Gastrocnemius medialis (tissue), 4 donors: ENCODE data around the gene FAM167B. TPM values are rescaled to one million over a fixed set of nuclear protein-coding genes. Genes with fewer than 3 reads are reported as not detected.
A peak's percentile ranks its signal among the peaks of the same experiment; 100 is the strongest.

ENCODE experiments used
- ATAC-seq, 2 donors: fragments of 150-250 bp; one replicate each; pipeline ENCODE4 v1.9.1; 2016
- DNase-seq, 2 donors: peaks; one replicate each; pipeline ENCODE4 v3.0.0-alpha.2; 2019
- H3K27ac ChIP-seq, 4 donors: fragments of 200-600 bp; sonication (generic); 1 replicate in 1 of 4; 2 replicates in 3 of 4; pipeline ENCODE4 v1.5.1; 2016 to 2018; ENCODE audit warnings: mild to moderate bottlenecking in 2 of 4, moderate library complexity in 1 of 4
- H3K27me3 ChIP-seq, 3 donors: fragments of 200-600 bp; sonication (generic) in 2 of 3; 1 replicate in 1 of 3; 2 replicates in 2 of 3; pipeline versions ENCODE4 v1.5.1 to v1.6.0; 2016 to 2019; ENCODE audit warnings: mild to moderate bottlenecking in 1 of 3, moderate library complexity in 1 of 3
- H3K36me3 ChIP-seq, 2 donors: fragments of 200-600 bp; sonication (generic) in 1 of 2; one replicate each; pipeline ENCODE4 v1.5.1; 2017 to 2018
- H3K4me1 ChIP-seq, 2 donors: fragments of 200-600 bp; sonication (generic) in 1 of 2; one replicate each; pipeline ENCODE4 v1.5.1; 2016 to 2017; ENCODE audit warnings: mild to moderate bottlenecking in 2 of 2
- H3K4me3 ChIP-seq, 4 donors: fragments of 200-600 bp; sonication (generic) in 3 of 4; 1 replicate in 1 of 4; 2 replicates in 3 of 4; pipeline ENCODE4 v1.5.1; 2016 to 2019; ENCODE audit warnings: mild to moderate bottlenecking in 2 of 4
- H3K9me3 ChIP-seq, 3 donors: fragments of 200-600 bp; sonication (generic) in 2 of 3; 1 replicate in 1 of 3; 2 replicates in 2 of 3; pipeline ENCODE4 v1.5.1; 2016 to 2019
- CTCF ChIP-seq, 5 experiments: fragments of 450-650 bp in 3 of 5; fragments of 200-600 bp in 2 of 5; sonication (generic) in 2 of 5; IDR thresholded peaks in 4 of 5; conservative IDR thresholded peaks in 1 of 5; 1 replicate in 4 of 5; 2 replicates in 1 of 5; pipeline ENCODE4 v1.5.1; 2016 to 2019; ENCODE audit warnings: antibody characterized with exemption in 5 of 5, mild to moderate bottlenecking in 3 of 5, moderate library complexity in 3 of 5
- POLR2A ChIP-seq, 2 donors: fragments of 450-650 bp; IDR thresholded peaks; one replicate each; pipeline ENCODE4 v1.6.1; 2017; ENCODE audit warnings: antibody characterized with exemption in 2 of 2, mild to moderate bottlenecking in 2 of 2, moderate library complexity in 2 of 2
- in situ Hi-C, 4 donors: fragments of 200-750 bp; cut with MboI; loops; one replicate each; pipeline versions ENCODE4 v1.15.0 to v1.8.0; 2017; ENCODE audit warnings: low sequenced_read_pairs in 4 of 4
- intact Hi-C: fragments of 100-400 bp; cut with DNase I; formaldehyde crosslinking; loops from one replicate; pipeline ENCODE4 v1.15.1; 2023; ENCODE audit warnings: low total_unique reads
- total RNA-seq, 4 donors: library from RNA; depleted of rRNA; stranded (reverse); fragments of >200 nt; gene quantifications; one replicate each; pipeline versions ENCODE4 v1.1.0 to v1.2.3, GENCODE V29; 2016

The FAM167B gene
- total RNA-seq, 4 donors from 2014 or later, result 1.1 to 2.9 (median 2.3) TPM

GRCh38 chr1:32216566-32216965 lies 30.5 kb upstream of the FAM167B start:
- Histone ChIP-seq H3K4me3 (no peak overlapping the region), H3K36me3 (peaks cover 0 to 29% of the 10 kb centered on the region in 2 donors), H3K27ac (no peak overlapping the region), H3K9me3 (no peaks in the 10 kb centered on the region), H3K27me3 (no peaks in the 10 kb centered on the region), H3K4me1 (peaks cover 4 to 10% of the 10 kb centered on the region in 2 donors)
- no peak for DNase-seq
- in situ Hi-C loops (no loop called here), intact Hi-C loops (no loop called here)
- TF ChIP-seq CTCF (IDR thresholded peaks at IDR 0.05 in 4 of 5, conservative IDR thresholded peaks at IDR 0.05 in 1 of 5) (no peak), POLR2A (IDR thresholded peaks at IDR 0.05) (no peak)
- ATAC-seq, result no peak

- no peak overlapping the region for H3K27ac ChIP-seq
- H3K4me1 ChIP-seq, result peaks cover 18 to 23% of the 10 kb centered on the region in 2 donors
- intact Hi-C loops (no loop called here), in situ Hi-C loops (no loop called here)
- ATAC-seq (no peak), DNase-seq (no peak)
- no peaks in the 10 kb centered on the region for H3K9me3 ChIP-seq
- H3K27me3 ChIP-seq, result no peaks in the 10 kb centered on the region
- peaks cover 0 to 35% of the 10 kb centered on the region in 2 donors for H3K36me3 ChIP-seq
- H3K4me3 ChIP-seq, result no peak overlapping the region
- TF ChIP-seq POLR2A (IDR thresholded peaks at IDR 0.05) (no peak), CTCF (IDR thresholded peaks at IDR 0.05 in 4 of 5, conservative IDR thresholded peaks at IDR 0.05 in 1 of 5) (no peak)
These were observed 28.0 kb upstream of the FAM167B start for GRCh38 chr1:32219022-32219421.

DNA sequence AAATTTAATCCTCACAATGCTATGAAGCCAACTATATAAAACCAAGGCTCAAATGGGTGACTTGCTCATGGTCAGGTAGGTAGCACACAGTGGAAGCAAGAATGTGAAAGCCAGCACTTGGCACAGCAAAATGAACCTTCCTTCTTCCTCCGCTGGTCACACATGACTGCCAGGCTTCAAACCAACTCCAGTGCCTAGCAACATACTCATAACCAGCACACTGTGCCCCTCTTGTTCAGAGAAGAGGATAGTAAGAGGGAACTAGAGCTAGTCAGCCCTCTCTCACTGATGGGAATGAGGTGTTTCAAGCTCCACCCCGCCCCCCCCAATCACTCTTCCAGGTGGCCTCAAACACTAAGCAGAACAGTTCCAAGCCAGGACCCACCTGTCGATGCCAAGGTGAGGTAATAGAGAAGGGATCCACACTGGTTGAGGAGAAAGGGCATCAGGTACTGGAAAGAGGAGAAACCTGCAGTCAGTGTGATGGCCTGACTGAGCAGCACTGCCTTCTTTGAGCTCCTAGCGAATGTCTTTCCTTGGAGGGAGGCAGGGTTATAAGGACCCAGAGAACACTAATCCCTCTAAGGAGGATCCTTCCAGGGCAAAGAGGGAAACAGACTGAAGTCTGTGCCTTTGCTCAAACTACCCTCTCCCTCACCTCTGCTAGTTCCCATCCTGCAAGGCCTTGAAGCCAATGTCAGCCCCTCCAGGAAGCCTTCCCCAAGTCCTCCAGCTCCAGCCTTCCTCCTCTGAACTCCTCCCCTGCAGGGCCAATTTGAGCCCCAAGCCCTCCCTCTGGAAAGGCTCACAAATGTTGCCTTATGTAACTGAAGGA lies 26.1 kb upstream of the FAM167B start:
- Histone ChIP-seq H3K27ac (peak overlapping the region in 3 of 4 donors; percentile 87 to 91 (median 90)), H3K9me3 (no peaks in the 10 kb centered on the region), H3K4me1 (peaks cover 23 to 28% of the 10 kb centered on the region in 2 donors), H3K4me3 (peak overlapping the region; percentile 71 to 99 (median 84)), H3K36me3 (peaks cover 0 to 39% of the 10 kb centered on the region in 2 donors), H3K27me3 (no peaks in the 10 kb centered on the region)
- no peak for ATAC-seq
- no peak for TF ChIP-seq POLR2A (IDR thresholded peaks at IDR 0.05)
- no peak for TF ChIP-seq CTCF (IDR thresholded peaks at IDR 0.05 in 4 of 5, conservative IDR thresholded peaks at IDR 0.05 in 1 of 5)
- intact Hi-C loops (loop anchor here (10.0 kb wide), 1 partner anchor 116 kb away; the partner anchor contains the start of gene KPNA6), in situ Hi-C loops (no loop called here)
- no peak for DNase-seq

DNA sequence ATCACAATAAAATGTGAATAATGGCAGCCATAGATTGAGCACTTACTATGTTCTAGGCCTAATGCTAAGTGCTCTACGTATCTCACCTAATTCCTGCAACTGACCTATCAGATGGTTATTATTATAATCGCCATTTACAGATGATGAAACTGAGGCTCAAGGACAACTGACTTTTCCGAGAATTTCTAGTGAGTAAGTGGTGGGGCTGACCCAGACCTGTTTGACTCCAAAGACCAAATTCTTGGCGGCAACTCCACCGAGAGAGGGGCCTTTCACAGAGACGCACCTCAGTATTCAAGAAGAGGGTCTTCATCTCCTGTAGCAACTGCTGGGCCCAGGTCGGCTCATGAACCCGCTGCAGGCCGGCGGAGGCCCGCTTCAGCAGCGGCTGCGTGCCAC lies 25.4 kb upstream of the FAM167B start:
- in situ Hi-C loops (no loop called here), intact Hi-C loops (loop anchor here (10.0 kb wide), 1 partner anchor 117 kb away; the partner anchor contains the start of gene KPNA6)
- peak overlapping the region; percentile 71 to 99 (median 84) for H3K4me3 ChIP-seq

More for the DNA sequence above, 25.4 kb upstream of the FAM167B start:
- Histone ChIP-seq H3K9me3 (no peaks in the 10 kb centered on the region), H3K36me3 (peaks cover 3 to 39% of the 10 kb centered on the region in 2 donors), H3K27me3 (no peaks in the 10 kb centered on the region), H3K4me1 (peaks cover 23 to 28% of the 10 kb centered on the region in 2 donors), H3K27ac (peak overlapping the region; percentile 87 to 97 (median 90))
- DNase-seq (no peak), ATAC-seq (no peak)
- TF ChIP-seq POLR2A (IDR thresholded peaks at IDR 0.05) (no peak), CTCF (IDR thresholded peaks at IDR 0.05 in 4 of 5, conservative IDR thresholded peaks at IDR 0.05 in 1 of 5) (no peak)
